HG03175 (cell line): Measurements from ENCODE around the gene GRAPL.
"Not testable (repeated sequence)": the region's sequence is repeated elsewhere in the genome, so short reads cannot be mapped to it uniquely, and the experiment has no call there.

Source experiments
- ATAC-seq: cut with Tn5 transposase; IDR thresholded peaks from one replicate; pipeline ENCODE4 v1.9.1; 2021; ENCODE audit warnings: mild to moderate bottlenecking, moderate library complexity; ENCODE audit not compliant: unreplicated experiment

Gene GRAPL

DNA sequence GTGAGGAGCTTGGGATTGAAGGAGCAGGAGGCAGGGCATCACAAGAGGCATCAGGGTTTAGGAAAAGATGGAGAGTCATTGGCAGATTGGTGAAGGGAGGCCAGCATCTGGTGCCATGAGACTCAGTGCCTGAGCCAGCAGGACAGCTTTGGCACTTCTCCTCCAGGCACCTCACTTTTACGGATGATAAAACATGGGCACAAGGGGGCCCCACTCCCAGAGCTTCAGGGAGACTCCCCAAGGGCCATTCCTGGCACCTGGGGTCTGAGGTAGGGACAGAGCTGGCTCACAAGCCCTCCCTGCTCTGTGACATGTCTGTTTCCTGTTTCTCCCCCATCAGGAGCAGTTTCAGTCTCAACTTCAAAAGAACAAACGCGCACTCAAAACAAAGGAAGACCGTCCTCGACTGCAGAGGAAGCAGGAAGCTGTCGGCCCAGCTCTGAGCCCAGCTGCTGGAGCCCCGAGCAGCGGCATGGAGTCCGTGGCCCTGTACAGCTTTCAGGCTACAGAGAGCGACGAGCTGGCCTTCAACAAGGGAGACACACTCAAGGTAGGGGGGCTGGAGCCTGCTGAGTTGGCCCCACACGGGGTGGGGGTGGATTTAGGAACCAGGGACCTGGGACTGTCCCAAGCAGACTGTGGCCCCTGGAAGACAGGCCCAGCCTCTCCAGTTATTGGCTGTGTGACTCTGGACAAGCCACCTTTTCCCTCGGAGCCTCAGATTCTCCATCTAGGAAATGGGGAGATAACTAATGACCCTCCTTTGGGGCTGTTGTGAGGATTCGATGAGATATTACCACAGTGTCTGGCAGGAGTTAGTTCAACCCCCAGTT, at the start of gene GRAPL:
Gene GRAPL (plus strand): TSS at position 442 of the 833 bp plus-strand sequence. CDS start 31 bp downstream, at position 473.
- not testable (repeated sequence) for ATAC-seq

DNA sequence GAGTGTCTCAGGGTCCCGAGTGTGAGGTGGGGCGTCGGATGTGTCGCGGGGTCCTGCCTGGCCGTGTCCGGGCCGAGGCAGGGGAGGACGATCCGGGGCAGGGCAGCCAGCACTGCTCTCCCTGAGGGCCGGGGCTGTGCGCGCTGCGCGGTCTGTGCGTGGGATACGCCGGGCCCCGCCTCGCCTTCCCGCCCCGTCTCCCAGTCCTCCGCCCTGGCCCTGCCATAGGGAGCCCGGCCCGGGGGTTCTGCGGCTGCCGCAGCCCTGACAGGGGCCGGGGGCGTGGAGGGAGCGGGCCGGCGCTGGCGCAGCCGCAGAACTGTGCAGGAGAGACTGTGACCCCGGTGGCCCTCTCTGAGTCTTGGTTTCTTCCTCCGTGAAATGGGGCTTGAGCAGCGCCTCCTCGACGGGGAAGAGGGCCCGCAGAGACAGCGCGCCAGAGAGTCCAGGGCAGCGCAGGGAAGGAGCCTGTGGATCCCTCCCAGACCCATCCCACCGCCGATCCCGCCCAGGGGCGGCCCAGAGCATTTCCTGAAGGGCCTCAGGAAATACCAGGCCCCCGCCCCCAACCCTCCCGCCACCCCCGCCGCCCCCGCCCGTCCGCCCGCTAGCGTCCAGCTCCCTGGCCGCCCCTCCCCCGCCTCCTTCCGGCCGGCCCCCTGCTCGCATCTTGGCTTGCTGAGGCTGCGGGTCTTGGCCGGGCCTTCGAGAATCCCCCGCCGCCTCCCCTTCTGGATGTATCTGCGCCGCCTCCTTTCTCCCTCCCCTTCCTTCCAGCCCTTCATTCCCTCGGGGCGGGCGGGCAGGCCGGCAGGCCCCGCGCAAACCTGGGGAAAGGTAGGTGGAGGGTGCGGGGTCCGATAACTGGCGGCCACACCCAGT, 38.3 kb upstream of the GRAPL start:
- not testable (repeated sequence) for ATAC-seq

GRCh38 chr17:19090058-19090772, 37.2 kb upstream of the GRAPL start:
- ATAC-seq, result peak; percentile 51

DNA sequence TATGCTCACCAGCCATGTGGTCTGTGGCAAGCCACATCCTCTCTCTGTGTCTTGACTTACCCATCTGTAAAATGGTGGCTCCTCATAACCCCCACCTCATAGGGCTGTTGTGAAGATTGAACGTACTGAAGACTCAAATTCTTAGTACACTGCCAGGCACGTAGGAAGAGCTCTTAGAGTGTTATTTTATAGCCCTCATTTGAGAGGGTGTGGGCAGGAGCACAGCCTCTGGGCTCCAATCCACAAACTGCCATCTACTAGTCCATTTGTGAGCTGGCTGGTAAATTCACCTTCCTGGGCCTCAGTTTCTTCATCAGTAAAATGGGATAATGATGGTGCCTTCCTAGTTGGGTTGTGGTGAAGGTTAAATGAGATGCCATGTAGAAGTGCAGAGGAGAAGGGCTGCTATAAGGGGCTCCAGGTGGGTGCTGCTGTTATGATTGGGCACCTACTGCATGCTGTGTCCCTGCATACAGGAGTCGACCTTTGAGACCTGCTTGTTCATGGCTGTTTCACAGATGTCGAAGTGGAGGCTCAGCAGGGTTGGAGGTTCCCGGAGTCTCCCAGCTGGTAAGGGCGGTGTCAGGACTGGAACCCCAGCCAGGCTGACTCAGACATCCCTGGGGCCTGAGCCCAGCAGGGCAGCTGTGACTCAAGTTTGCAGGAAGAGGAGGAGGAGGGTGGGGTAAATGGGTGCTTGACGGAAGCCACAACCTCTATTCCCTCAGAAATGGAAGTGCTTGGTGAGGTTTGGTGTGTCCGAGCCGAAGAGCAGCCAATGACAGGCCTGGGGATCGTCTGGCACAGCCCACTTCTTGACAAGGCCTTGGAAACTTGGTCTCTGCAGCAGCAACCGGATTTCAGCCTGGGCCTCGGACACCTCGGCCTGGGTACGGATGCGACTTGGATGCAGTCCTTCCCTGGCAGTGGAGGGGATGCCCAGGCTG, 34.4 kb upstream of the GRAPL start:
- ATAC-seq, result not testable (repeated sequence)

GRCh38 chr17:19093684-19094438, 33.5 kb upstream of the GRAPL start:
- not testable (repeated sequence) for ATAC-seq

DNA sequence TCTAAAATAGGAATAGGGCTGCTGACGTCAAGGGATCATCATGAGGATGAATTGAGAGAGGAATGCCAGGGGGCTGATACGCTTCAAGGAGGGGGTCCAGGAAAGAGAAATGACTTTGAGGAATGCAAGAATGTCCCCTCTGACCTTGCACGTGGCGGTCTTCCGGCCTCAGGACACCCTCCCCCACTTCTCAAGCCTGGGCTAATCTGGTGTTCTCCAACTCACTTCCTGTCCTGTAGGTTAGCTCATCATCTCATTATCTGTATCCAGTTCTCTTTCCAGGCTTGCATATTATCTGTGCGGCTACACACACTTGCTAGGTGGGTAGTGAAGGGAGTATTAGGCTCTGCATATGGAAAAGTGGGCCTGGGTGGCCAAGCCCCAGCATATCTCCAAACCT, 18.9 kb upstream of the GRAPL start:
- not testable (repeated sequence) for ATAC-seq

GRCh38 chr17:19110189-19111097, 16.9 kb upstream of the GRAPL start:
- peak; percentile 22 for ATAC-seq

- peak; percentile 72 for ATAC-seq
Measured at GRCh38 chr17:19111111-19111711, 16.2 kb upstream of the GRAPL start.

- ATAC-seq, result peak; percentile 26
Measured at GRCh38 chr17:19111801-19112458, 15.5 kb upstream of the GRAPL start.

DNA sequence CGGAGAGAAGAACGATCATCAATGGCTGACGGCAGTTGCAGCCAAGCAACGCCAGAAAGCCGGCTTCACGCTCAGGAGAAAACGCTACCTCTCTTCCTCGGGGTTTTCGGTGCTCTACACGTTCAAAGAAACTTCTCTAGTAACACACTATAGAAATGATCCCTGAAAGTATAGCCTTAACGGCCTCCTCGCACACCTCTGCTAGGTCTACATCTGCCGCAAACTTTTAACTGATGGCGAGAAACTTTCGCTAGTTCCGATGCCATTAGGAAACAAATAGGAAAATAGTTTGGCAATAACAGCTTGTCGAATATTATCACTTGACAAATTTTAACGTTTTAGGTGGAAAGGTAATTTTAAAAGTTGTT, 14.9 kb upstream of the GRAPL start:
- ATAC-seq, result not testable (repeated sequence)

- not testable (repeated sequence) for ATAC-seq
Measured at GRCh38 chr17:19118695-19119094, 8.7 kb upstream of the GRAPL start.

GRCh38 chr17:19125289-19125688, 2.1 kb upstream of the GRAPL start:
- not testable (repeated sequence) for ATAC-seq

GRCh38 chr17:19129500-19129899, 2.1 kb downstream of the GRAPL start:
- ATAC-seq, result not testable (repeated sequence)

DNA sequence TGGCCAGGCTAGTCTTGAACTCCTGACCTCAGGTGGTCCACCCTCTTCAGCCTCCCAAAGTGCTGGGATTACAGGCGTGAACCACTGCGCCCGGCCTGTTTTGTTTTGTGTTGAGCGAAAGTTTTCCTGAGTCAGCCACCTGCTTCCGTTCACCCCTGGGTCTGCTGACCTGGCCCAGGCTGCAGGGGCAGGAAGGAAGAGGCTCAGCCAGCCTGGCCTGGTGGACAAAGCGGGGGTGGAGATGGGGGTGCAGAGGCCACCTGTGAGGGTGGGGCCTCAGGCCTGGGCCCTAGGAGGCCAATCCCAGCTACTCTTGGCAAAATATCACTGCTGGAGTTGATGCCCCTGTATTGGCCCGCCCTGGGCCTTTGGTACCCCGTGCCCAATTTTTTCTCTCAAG, 3.7 kb downstream of the GRAPL start:
- not testable (repeated sequence) for ATAC-seq

DNA sequence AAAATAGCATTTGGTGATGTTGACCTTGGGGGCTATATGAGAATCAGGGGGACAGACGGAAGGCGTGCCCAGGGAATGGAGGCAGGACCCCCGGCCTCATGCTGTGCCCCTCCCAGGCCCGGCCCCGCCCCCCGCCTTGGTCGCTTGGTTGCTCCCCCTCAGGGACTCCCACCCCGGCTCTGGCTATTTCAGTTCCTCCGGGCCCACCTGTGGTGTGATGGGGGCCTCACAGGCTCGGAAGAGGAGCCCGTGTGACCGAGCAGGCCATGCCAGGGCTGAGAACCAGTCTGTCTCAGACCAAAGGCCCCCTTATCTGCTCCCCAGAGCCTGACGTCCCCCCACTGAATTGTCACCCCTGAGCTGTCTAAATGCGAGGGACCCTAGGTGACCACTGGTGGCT, 4.4 kb downstream of the GRAPL start:
- not testable (repeated sequence) for ATAC-seq

GRCh38 chr17:19133793-19134192, 6.4 kb downstream of the GRAPL start:
- ATAC-seq, result not testable (repeated sequence)

DNA sequence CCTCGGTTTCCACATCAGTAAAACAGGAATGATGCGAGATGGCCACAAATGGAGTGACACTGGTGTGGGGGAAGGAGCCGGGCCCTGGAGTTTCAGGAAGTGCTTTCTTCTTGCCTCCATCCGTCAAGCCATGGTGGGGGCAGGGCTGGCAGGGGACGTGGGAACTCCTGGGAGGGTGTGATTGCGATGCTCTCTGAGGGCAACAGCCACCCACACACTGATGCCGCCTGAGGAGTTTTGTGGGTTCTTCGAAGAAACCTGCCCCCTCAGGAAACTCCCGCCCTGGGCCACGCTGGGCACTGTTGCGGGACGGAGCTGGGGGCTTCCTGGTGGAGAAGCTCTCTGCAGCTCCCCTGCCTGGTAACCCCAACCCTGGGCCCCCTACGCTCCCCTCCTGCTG, 8.0 kb downstream of the GRAPL start:
- not testable (repeated sequence) for ATAC-seq
